Activated CD8-positive, alpha-beta T cell treated with anti-CD3 and anti-CD28 coated beads, Interleukin-2, amount 10 ng/mL, durations not matched to agents 7 days and 5 days (primary cell): ENCODE results near the gene POLD2. TPM values are rescaled to one million over a fixed set of nuclear protein-coding genes. Genes with fewer than 3 reads are reported as not detected.

Experiments
- ATAC-seq: fragments of 150-1000 bp; cut with Tn5 transposase; one replicate; pipeline ENCODE4 v1.10.0; 2021; ENCODE audit warnings: moderate library complexity
- CTCF ChIA-PET: fragments of 350-600 bp; sonication (Branson Sonifier 250); formaldehyde crosslinking; loops from one replicate; lab custom pipeline; 2021; ENCODE audit warnings: antibody characterized with exemption; lab: Charles Lee
- POLR2A ChIA-PET: fragments of 350-600 bp; sonication (Branson Sonifier 250); formaldehyde crosslinking; loops from one replicate; lab custom pipeline; 2021; ENCODE audit warnings: antibody characterized with exemption; lab: Charles Lee
- DNase-seq: peaks from one replicate; pipeline ENCODE4 v3.0.0-alpha.2; 2020
- H3K27ac Mint-ChIP-seq: one replicate; pipeline ENCODE4 v1.8.0; 2021; ENCODE audit warnings: mild to moderate bottlenecking, mixed read lengths
- H3K27me3 Mint-ChIP-seq: one replicate; pipeline ENCODE4 v1.8.0; 2021; ENCODE audit warnings: low read depth, mixed read lengths
- H3K36me3 Mint-ChIP-seq: one replicate; pipeline ENCODE4 v1.8.0; 2021; ENCODE audit warnings: low read depth, mixed read lengths
- H3K4me1 Mint-ChIP-seq: one replicate; pipeline ENCODE4 v1.8.0; 2021; ENCODE audit warnings: low read depth, mixed read lengths
- H3K4me3 Mint-ChIP-seq: one replicate; pipeline ENCODE4 v1.8.0; 2021; ENCODE audit warnings: mild to moderate bottlenecking, mixed read lengths
- H3K9me3 Mint-ChIP-seq: one replicate; pipeline ENCODE4 v1.8.0; 2022; ENCODE audit warnings: mixed read lengths; ENCODE audit not compliant: insufficient read depth
- total RNA-seq, 2 experiments: library from RNA; stranded (reverse); gene quantifications; one replicate each; pipeline ENCODE4 v1.2.3, GENCODE V29; 2021

POLD2 gene
- total RNA-seq, 2 experiments from 2014 or later = 134 to 135 TPM

DNA sequence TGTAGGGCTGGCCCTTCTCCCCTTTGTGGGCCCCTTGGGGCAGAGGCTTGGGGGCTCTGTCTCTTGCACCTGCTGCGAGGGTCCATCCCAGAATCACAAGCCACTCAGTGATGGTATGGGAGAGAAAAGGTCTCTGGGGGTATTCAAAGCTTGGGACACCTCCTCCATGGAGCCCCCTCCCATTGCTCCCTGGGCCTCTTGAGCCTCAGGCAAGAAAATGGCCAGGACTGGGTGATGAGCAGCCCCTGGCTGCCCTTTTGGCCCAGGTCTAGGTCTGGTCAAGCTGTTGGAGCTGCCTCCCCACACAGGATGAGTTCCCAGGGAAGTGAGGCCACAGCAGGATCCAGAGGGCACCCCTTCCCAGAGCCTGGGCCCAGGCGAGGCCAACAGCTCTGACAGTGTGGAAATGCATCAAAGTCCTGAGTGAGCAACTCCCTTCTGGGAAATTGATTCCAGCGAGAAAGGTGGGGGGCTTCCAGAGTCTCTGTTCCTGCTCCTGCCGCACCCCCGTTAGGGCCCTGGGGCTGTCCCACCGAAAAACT lies 21.1 kb upstream of the POLD2 start:
- DNase-seq (no peak), ATAC-seq (no peak)
- no peak overlapping the region for H3K27ac Mint-ChIP-seq
- H3K4me3 Mint-ChIP-seq = no peak overlapping the region
- no peaks in the 10 kb centered on the region for H3K36me3 Mint-ChIP-seq
- H3K4me1 Mint-ChIP-seq = peaks cover 11% of the 10 kb centered on the region
- H3K27me3 Mint-ChIP-seq = peaks cover 21% of the 10 kb centered on the region
- POLR2A ChIA-PET = no interaction called here
- H3K9me3 Mint-ChIP-seq = no peaks in the 10 kb centered on the region
- CTCF ChIA-PET = no interaction called here

- ChIA-PET CTCF (no interaction called here), POLR2A (no interaction called here)
- peaks cover 21% of the 10 kb centered on the region for H3K27me3 Mint-ChIP-seq
- ATAC-seq (no peak), DNase-seq (no peak)
- H3K27ac Mint-ChIP-seq = no peak overlapping the region
- peaks cover 11% of the 10 kb centered on the region for H3K4me1 Mint-ChIP-seq
- H3K36me3 Mint-ChIP-seq = no peaks in the 10 kb centered on the region
- H3K9me3 Mint-ChIP-seq = no peaks in the 10 kb centered on the region
- H3K4me3 Mint-ChIP-seq = no peak overlapping the region
These were observed 20.4 kb upstream of the POLD2 start for GRCh38 chr7:44143646-44144250.

DNA sequence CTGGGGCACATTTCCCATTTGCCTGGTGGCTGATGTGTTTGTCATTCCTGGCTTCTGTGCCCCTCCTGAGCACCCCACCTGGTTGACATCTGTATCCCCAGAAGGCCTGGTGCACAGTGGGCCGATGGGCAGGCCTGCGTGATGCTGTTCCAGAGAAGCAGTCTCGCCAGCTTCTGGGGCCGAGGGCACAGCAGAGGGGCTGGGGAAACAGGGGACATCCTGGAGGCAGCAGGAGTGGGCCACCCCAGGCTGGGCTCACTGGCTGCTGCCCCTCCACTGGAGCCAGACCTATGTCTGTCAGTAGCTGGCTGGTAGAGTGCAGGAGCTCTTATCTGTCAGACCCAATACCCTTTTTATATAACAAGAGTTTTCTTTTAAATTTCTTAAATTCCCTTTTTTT lies 18.7 kb upstream of the POLD2 start:
- peaks cover 11% of the 10 kb centered on the region for H3K4me1 Mint-ChIP-seq
- H3K27ac Mint-ChIP-seq = no peak overlapping the region

DNA sequence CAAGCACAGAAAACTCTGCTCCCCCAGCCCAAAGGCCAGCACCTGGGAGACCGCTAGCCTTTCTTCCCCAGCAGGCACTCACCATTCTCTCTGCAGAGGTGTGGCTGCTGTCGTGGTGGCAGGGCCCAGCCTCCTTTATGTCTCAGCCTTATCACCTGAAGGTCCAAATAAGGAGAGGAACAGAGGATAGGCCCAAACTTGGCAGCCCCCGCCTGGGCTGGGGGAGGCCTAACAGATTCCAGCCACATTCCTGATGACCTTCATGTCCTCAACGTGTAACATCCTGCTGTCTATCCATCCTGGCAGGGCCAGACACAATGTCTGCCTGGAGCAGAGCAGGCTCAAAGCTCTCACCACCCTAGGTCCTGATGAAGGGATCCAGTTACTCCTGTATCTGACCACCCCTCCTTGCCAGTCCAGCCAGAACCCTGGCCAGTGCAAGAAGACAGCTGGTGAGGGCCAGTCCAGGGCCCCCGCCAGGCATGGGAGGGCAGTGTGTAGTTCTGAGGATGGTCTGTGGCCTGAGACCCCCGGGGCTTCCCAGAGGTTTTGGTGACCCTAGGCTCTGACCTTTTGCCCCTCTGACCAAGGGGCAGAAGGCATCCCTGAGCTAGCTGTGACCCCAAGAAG lies 18.0 kb upstream of the POLD2 start, which contains the start of gene MYL7:
Gene MYL7, minus strand, starts transcription at position 112 of the 630 bp plus-strand sequence. Its CDS starts 27 bp downstream, at position 85.
- Mint-ChIP-seq H3K9me3 (no peaks in the 10 kb centered on the region), H3K27me3 (peaks cover 23% of the 10 kb centered on the region), H3K4me3 (no peak within 1 kb of the TSS), H3K36me3 (no peaks in the 10 kb centered on the region), H3K4me1 (peaks cover 10% of the 10 kb centered on the region), H3K27ac (no peak within 1 kb of the TSS)
- POLR2A ChIA-PET = no interaction called here
- ATAC-seq (no peak), DNase-seq (no peak)
- CTCF ChIA-PET = no interaction called here

More for the DNA sequence above, 18.7 kb upstream of the POLD2 start:
- no peak for DNase-seq
- ATAC-seq = no peak
- ChIA-PET POLR2A (interaction anchor here (0.6 to 0.7 kb wide), 2 partner anchors 22 to 396 kb away, joined by 3 to 6 read pairs; no protein-coding TSS in a partner anchor), CTCF (interaction anchor here (0.6 kb wide), 1 partner anchor 273 kb away, joined by 3 read pairs; no protein-coding TSS in a partner anchor)
- Mint-ChIP-seq H3K9me3 (no peaks in the 10 kb centered on the region), H3K4me3 (no peak overlapping the region), H3K27me3 (peaks cover 25% of the 10 kb centered on the region), H3K36me3 (no peaks in the 10 kb centered on the region)

- ChIA-PET CTCF (no interaction called here), POLR2A (no interaction called here)
- DNase-seq (no peak), ATAC-seq (no peak)
- no peak overlapping the region for H3K4me3 Mint-ChIP-seq
- H3K4me1 Mint-ChIP-seq = peaks cover 3% of the 10 kb centered on the region
- peaks cover 22% of the 10 kb centered on the region for H3K27me3 Mint-ChIP-seq
- no peak overlapping the region for H3K27ac Mint-ChIP-seq
- no peaks in the 10 kb centered on the region for H3K9me3 Mint-ChIP-seq
- no peaks in the 10 kb centered on the region for H3K36me3 Mint-ChIP-seq
These were observed 17.0 kb upstream of the POLD2 start for GRCh38 chr7:44140341-44140740.

DNA sequence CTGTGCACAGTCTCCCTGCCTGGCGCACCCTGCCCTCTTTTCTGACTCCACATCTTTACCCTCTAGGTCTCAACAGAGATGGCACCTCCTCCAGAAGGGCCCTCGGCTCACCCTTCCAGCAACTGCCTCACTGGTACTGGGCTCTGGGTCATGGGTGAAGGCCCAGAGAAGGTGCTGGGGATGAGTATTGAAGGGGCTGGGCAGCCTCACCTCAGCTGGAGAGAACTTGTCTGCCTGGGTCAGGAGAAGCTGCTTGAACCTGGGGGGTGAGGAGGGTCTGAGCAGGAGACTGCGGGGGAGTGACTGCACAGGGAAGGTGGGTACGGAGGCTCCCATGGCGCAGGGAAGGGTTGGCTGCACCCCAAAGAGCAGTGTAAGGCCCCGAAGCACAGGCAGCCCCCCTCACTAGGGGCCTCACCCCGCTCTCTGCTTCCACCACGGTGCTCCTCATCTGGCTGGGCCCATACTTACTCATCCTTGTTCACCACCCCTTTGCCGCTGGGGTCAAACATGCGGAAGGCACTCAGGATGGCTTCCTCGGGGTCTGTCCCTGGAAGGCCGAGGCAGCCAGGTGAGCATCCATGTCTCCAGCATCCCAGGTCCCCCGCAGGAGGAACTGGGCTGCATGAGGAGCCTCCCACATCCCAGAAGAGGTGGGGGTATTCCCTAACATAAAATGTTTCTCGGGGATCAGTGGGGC lies 16.1 kb upstream of the POLD2 start:
- Mint-ChIP-seq H3K27ac (no peak overlapping the region), H3K4me1 (no peaks in the 10 kb centered on the region), H3K36me3 (no peaks in the 10 kb centered on the region), H3K9me3 (no peaks in the 10 kb centered on the region), H3K4me3 (no peak overlapping the region), H3K27me3 (peaks cover 18% of the 10 kb centered on the region)
- DNase-seq (no peak), ATAC-seq (no peak)
- ChIA-PET CTCF (no interaction called here), POLR2A (no interaction called here)

DNA sequence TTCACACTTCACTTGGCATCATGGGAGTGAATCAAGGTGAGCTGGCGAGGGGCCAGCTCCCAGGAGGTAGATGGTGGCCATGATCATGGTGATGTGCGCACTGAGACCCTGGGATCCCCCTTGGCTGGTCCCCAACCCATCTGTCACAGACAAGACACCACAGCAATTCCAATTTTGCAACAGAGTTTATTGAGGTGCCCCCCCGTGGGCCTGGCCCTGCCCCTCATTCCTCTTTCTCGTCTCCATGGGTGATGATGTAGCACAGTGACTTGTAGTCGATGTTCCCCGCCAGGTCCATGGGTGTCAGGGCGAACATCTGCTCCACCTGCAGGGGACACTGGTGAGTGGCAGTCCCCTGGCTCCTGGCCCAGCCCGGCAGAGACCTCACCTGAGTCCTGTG lies 15.3 kb upstream of the POLD2 start:
- ChIA-PET CTCF (no interaction called here), POLR2A (no interaction called here)
- no peaks in the 10 kb centered on the region for H3K4me1 Mint-ChIP-seq
- no peaks in the 10 kb centered on the region for H3K36me3 Mint-ChIP-seq
- no peak for ATAC-seq
- no peaks in the 10 kb centered on the region for H3K9me3 Mint-ChIP-seq
- H3K27me3 Mint-ChIP-seq = peaks cover 15% of the 10 kb centered on the region
- DNase-seq = no peak
- no peak overlapping the region for H3K4me3 Mint-ChIP-seq
- no peak overlapping the region for H3K27ac Mint-ChIP-seq

- Mint-ChIP-seq H3K27ac (no peak overlapping the region), H3K4me1 (no peaks in the 10 kb centered on the region), H3K27me3 (peaks cover 11% of the 10 kb centered on the region), H3K36me3 (no peaks in the 10 kb centered on the region), H3K9me3 (no peaks in the 10 kb centered on the region), H3K4me3 (no peak overlapping the region)
- ChIA-PET POLR2A (no interaction called here), CTCF (interaction anchor here (1.1 kb wide), 1 partner anchor 10 kb away, joined by 3 read pairs; no protein-coding TSS in a partner anchor)
- DNase-seq = no peak
- ATAC-seq = no peak
These were observed 13.4 kb upstream of the POLD2 start for GRCh38 chr7:44136731-44137130.

GRCh38 chr7:44134943-44135628 lies 11.7 kb upstream of the POLD2 start:
- Mint-ChIP-seq H3K36me3 (no peaks in the 10 kb centered on the region), H3K4me1 (peaks cover 15% of the 10 kb centered on the region), H3K27me3 (peaks cover 11% of the 10 kb centered on the region), H3K9me3 (no peaks in the 10 kb centered on the region), H3K27ac (no peak overlapping the region), H3K4me3 (no peak overlapping the region)
- no peak for ATAC-seq
- ChIA-PET POLR2A (no interaction called here), CTCF (no interaction called here)
- no peak for DNase-seq

GRCh38 chr7:44133295-44133694 lies 9.9 kb upstream of the POLD2 start:
- no peak overlapping the region for H3K4me3 Mint-ChIP-seq
- no peaks in the 10 kb centered on the region for H3K36me3 Mint-ChIP-seq
- peaks cover 19% of the 10 kb centered on the region for H3K4me1 Mint-ChIP-seq
- H3K27me3 Mint-ChIP-seq = peaks cover 11% of the 10 kb centered on the region
- DNase-seq (no peak), ATAC-seq (no peak)
- ChIA-PET POLR2A (no interaction called here), CTCF (no interaction called here)
- no peak overlapping the region for H3K27ac Mint-ChIP-seq
- H3K9me3 Mint-ChIP-seq = no peaks in the 10 kb centered on the region

- CTCF ChIA-PET = interaction anchor here (1.1 to 1.8 kb wide), 3 partner anchors 9 to 64 kb away, joined by 3 to 5 read pairs (median 3); partner anchors contain the start of gene POLD2
- ATAC-seq = no peak
- Mint-ChIP-seq H3K9me3 (no peaks in the 10 kb centered on the region), H3K36me3 (no peaks in the 10 kb centered on the region), H3K4me1 (peaks cover 19% of the 10 kb centered on the region), H3K27ac (no peak overlapping the region), H3K4me3 (no peak overlapping the region), H3K27me3 (peaks cover 5% of the 10 kb centered on the region)
- DNase-seq = no peak
- POLR2A ChIA-PET = no interaction called here
These were observed 8.7 kb upstream of the POLD2 start for GRCh38 chr7:44132039-44132438.
